M059J (cell line): Measurements from ENCODE around the gene ADGRD1. TPM values are rescaled to one million over a fixed set of nuclear protein-coding genes. Genes with fewer than 3 reads are reported as not detected.

Source experiments
- DNase-seq: peaks from one replicate; pipeline ENCODE4 v3.0.0-alpha.2; 2012; ENCODE audit warnings: low read depth
- total RNA-seq: library from RNA; depleted of rRNA; stranded (reverse); fragments of >200 nt; shearing (Covaris generic); gene quantifications from 2 replicates; pipeline ENCODE4 v1.2.3, GENCODE V29; 2014

Gene ADGRD1
- total RNA-seq, 1 experiment from 2014 or later: not detected

DNA sequence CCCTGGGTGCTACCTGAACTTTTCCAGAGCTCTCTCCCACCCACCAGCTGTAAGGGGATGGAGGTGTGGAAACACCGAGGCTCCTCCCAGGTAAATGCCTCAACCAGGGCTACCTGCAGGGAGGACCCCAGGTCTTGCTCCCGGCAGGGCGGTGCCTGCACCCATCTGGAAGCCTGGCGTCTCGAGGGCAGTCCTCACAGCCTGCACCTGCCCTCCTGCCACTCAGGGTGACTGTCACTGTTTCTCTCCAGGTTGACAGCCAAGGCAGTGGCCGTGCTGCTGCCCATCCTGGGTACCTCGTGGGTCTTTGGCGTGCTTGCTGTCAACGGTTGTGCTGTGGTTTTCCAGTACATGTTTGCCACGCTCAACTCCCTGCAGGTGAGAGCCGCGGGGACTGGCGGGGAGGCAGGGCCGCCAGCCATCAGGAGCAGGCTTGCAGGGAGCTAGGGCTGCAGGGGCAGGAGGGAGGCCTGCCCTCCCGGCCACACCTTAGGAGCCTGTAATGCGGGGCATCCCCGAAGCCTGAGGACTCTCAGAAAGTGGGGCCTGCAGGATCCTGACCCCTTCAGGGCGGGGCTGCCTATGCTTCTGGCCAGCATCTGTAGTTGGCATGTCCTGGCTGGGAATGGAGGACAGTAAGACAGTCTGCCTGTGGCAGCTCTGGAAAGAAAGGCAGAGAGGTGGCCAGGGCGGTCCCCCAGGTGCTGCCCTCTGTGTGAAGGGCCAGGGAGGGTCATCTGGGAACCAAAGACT, 182.3 kb downstream of the ADGRD1 start:
- DNase-seq: no peak

DNA sequence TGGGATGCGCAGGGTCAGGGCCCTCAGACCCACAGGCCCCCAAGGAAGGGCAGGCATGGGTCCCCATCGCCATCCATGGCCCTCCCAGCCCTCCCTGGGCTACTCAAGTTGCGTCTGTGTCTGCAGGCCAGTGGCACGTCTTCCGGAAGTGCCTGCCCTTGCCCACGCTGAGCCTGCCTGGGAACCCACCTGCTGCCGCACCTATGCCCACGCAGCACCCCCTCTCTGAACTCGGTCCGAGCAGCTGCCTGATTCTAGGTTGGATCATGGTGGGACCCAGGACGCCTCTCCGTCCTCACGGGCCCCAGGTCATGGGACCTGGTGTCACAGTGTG, 182.8 kb downstream of the ADGRD1 start:
- DNase-seq: no peak

DNA sequence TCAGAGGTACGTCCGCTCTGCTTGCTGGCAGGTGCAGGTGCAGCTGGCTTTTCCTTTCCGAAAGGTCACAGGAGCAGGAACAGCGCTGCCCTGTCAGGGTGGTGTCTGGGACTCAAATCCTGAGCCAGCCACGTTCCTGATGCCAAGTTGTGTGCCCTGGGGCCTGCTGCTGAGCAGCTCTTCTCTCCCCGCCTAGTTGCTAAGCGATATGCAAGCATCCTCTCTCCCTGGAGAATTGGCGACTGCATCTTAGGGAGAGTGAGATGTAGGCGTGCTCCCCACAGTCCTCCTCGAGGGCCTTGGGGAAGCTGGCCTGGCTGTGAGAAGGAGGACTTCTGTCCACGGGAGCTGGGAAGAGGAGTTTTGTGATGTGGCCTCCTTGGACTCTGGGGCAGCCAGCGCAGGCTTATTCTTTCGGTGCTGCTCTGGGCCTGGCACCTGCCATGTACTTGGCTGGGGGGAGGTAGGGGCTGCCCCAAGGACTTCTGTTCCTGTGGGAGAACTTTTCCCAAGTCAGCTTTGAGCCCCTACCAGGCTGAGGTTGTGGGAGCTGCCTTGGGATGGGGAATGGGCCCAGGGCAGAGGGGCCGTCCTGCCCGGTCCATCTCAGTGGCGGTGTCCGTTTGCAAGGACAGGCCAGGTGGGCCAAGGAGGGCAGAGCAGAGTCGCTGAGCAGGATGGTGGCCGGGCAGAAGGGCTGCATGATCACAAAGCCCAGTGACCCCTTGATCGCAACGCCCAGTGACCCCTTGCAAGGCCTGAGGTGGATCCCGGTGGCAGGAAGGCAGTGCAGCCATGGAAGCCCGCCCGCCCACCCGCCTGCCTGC, 183.5 kb downstream of the ADGRD1 start:
- no peak for DNase-seq

DNA sequence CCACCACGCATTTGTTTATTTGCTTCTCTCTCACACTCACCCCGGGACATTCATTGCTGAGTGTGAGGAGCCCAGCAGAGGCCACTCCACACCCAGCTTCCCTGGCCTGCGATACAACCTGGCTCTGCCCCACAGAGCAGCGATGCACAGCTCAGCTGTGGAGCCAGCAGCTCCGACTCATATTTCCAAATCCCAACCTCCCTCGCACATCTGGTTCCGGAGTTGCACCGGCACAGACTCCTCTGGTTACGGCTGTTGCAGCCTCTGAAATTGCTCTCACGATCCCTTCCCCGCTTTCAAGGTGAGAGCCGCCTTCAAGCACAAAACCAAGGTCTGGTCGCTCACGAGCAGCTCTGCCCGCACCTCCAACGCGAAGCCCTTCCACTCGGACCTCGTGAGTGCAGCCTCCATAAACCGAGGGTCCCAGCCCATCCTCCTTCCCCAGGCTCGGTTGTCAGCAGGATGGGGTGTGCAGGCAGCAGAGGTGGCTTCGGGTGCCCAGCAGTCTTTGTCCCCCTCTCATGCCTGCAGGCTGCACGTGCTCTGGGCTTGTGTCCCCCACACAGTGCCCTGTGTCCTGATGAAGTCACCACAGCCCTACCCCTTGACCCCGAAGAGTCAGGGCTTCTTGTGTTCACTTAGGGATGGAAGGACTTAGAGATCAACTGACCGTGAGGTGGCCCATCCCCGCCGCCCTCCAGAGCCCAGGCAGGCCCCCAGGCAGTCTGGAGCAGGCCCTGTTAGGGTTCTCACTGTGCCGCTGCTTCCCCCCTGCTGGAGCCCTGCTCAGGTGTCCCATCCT, 184.3 kb downstream of the ADGRD1 start:
- DNase-seq: no peak

DNA sequence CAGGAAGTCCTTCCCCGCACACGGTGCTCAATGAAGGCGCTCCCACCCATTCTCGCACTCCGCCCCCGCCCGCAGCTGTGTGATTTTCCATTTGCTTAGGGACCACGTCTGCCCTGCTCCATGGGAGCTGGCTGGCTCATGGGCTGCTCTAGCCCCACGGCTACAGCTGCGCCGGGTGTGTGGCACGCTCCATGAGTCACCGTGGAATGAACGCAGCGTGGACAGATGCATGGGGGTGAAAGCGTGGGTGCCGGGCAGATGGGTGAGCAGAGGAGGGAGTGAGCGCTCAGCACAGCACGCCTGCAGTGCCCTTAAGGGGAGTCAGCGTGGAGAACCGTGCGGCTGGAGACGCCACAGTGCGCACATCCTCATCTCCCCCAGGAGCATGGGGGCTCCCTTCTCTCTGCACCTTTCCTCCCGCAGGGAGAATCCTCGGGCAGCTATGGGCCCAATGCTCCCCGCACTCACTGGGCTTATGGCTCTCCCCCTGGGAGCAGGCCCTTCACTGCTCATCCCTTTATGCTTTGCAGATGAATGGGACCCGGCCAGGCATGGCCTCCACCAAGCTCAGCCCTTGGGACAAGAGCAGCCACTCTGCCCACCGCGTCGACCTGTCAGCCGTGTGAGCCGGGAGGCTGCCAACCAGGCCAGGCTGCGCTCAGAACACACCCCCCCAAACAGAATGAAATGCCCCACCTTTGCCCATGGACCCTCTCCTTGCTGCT, 185.1 kb downstream of the ADGRD1 start:
- no peak for DNase-seq

DNA sequence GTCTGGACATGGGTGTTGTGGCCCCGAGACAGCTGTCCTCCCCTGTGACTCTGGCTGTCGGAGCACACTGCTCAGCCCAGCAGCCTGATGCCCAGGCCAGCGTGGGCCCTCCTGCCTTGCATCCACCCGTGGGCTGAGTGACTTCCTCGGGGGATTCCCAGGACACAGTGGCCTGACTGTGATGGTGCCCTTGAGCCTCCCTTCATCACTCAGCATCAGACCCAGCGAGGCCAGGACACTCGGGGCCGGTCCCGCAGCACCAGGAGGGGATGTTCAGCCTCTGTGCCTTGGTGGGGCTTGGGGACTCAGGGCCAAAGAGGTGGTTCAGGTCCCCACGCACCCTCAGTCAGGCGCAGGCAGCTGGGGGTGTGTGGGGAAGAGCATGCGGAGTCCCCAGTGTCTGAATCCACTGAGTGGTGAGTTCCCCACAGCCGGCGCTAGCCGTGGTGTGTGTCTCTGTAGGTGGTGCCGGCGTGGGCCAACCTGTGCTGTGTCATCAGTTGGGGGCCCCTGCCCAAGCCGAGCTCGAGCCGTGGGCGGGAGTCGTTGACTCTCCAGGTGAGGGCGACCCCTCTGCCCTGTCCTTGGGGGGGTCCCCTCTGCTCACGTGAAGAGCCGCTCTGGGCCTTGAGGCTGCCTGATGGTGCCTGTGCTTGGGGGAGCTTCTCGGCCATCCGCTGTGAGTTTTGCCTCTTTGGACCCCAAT, 185.8 kb downstream of the ADGRD1 start:
- no peak for DNase-seq

DNA sequence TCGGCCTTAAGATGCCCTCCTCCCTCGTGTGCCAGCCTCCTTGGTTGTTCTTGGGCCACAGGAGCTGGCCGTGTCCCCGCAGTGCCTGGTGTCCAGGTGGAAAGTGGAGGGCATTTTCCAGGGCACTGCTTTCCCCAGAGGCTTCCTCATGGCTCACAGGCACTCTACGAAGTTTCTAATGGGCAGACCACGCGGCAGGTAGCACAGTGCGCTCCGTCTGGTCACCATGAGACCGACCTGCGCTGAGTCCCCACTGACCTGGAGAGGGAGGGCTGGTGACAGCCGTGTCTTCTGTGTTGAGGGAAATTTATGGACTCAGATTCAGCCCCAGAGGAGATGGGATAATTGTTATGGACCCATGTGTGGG, 186.3 kb downstream of the ADGRD1 start:
- DNase-seq: no peak

DNA sequence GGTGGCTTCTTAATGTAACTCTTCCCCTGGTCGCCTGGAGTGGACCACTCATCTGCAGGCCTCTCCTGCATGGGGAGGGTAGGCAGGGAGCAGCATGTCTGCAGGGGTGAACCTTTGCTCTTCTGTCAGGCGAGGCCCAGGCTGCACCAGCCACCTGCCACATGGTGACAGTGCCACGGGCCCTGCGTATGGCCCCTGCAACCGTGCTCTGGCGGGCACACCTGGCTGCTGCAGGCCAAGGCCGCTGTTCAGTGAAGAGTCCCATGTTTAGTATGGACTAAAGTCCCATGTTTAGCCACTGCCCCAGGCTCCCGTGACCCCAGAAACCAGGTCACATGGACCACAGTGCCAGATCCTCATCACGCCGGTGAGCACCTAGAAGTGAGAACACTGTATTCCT, 187.0 kb downstream of the ADGRD1 start:
- no peak for DNase-seq

DNA sequence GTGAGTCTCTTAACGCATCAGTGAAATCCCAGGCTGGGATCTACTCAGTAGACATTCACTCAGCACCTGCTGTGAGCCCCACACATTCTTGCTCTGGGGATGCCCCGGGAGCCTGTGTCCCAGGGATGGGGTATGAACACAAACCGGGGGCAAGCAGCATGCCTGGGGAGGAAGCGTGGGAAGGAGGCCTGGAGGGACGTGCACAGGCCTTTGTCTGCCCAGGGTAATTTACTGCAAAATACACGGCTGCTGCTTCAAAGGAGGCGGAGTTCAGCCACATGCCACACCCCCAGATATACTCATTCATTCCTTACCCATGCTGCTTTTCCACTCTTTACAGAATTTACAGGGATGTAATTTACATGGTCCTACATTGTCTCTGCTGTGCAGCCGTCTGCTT, 187.8 kb downstream of the ADGRD1 start:
- no peak for DNase-seq

DNA sequence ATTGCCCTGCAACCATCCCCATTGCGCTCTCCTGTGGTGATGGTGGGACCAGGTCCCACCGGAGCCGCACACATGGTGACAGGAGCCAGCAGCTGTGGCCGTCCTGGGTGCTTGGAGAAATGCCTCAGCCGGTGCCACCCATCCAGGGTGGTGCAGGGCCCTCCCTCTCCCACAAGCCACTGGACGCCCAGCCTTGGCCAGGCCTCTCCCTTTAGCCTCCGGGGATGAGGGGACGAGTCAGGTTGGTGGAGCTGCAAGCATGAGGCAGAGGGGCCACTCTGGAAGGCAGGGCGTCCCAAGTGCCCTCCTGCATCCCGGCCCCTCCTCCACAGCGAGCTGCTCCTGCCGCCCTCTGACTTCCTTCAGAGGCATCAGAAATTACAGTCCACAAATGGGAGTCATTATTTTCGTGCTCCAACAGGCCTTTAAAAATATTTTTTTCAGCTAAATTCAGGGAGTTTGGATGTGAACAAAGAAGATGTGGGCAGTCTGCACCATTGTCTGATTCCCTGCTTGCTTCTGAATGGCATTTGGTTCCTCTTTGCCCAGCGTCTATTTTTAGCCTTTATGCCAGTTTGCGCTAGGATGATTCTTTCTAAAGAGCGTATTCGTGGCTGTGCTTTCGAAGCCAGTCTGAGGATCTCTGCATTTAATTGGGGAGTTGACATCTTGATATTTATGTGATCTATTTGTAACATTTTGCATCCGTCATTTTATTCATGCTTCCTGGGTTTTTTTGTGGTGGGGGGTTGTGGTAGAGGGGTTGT, 189.4 kb downstream of the ADGRD1 start:
- no peak for DNase-seq

DNA sequence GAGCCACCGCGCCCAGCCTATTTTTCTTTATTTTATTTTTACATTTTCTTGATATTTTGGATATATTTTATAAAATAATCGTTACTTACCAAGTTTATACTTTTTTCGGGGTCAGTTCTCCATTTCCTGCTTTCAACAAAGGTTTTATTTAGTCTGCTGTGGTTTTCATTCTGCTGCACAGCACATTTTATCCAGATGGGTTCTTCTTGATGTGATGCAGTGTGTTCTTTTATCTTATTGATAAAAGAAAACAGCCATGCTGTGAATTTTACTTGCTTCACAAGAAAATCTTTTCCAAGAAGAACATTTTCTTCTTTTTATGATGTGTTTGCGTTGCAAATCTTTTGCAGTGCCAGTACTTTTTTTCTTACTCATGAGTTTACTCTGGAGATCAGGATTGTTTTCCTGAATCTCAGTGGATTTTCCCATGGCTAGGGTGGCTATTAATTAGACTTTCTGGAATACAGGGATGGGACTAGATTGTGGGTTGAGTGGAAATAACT, 192.5 kb downstream of the ADGRD1 start:
- DNase-seq: no peak

DNA sequence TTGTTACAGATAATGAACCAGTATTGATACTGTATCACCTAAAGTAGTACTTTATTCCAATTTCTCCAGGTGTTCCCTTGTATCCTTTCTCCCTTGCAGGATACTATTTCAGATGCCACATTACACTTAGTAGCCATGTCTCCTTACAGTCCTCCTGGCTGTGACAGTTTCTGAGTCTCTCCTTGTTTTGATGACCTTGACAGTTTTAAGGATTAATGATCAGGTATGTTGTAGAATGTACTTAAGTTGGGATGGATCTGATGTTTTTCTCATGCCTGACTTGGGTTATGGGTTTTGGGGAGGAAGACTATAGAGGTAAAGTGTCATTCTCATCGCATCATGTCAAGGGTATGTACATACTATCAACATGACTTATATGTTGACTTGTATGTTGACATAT, 193.6 kb downstream of the ADGRD1 start:
- DNase-seq: no peak

DNA sequence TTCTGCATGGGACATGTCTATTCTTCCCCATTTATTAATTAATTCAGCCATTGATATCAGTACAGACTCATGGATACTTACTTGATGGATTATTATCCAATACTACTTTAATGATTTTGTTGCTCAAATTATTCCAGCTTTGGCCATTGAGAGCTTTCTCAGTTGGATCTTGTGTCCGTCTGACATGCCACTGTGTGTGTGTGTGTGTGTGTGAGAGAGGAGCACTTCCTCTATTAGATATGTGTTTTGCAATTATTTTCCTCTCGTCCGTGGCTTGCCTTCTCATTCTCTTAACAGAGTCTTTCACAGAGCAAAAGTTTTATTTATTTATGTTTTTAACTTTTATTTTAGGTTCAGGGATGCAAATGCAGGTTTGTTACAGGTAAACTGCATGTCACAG, 194.2 kb downstream of the ADGRD1 start:
- DNase-seq: no peak

DNA sequence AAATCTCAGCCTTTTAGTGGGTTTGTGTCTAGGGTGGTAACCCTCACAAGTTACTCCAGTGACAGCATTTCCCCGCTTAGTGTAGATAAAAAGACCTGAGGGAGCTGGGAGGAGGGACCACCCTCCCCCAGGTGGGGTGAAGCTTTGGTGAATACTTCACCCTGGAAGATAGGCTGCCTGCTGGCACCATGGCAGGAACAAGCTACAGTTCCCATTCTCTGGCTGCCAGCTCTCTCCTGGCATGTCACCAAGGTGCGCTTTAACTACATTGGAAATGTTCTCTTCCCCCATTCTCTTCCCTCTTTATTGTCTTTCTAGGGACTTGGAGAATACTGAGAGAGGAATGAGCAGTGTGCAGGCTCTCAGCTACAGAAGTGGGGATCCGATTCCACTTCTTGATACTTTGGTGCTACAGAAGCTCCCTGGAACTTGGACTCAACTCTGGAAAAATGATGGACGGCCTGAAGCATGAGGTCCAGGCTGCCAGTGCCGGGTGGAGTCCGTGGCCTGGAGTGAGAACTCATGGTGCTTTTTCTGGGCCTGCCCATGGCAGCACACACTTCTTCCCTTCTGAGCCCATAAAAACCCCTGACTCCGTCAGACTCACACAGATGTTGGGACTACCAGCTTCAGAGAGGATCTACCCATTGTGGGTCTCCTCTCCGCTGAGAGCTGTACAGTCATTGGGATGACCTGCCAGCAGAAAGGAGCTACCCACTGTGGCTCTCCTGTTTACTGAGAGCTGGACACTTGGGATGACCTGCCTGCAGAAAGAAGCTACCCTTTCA, 198.0 kb downstream of the ADGRD1 start:
- DNase-seq: no peak

DNA sequence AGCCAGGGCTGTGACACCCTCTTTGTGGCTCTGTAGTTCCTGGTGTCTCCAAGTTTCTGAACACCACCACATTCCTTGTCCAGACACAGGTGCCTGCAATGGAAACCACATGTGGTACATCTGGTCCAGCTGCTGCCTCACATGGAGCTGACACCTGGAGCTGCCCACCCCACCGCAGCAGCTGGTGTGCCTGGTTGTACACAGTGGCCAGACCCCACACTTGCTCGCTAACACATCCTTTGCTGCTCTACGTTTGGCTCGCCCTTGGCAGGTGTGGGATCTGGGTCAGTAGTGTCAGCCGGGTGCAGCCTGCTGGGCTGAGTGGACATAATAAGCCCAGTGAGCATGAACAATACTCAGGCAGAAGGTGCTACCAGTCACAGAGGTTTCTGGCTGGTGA, 198.9 kb downstream of the ADGRD1 start:
- no peak for DNase-seq

DNA sequence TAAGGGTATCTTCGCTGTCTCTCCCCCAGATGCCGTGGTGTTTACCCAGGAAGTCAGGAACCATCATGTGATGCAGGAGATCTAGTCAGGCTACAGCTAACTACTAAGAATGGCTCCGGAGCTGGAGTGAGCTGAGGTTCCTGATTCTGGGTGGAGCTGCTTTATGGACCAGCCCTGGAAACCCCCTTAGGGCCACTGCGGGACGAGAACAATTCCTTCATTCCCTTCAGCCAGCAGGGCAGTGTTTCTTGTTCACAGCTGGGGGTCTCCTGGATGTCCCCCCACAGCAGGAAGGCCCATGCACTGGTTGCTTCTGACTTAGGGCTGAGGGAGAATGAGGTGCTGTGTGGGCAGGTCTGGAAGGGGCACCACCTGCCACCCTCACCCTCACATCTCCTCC, 199.3 kb downstream of the ADGRD1 start:
- no peak for DNase-seq

DNA sequence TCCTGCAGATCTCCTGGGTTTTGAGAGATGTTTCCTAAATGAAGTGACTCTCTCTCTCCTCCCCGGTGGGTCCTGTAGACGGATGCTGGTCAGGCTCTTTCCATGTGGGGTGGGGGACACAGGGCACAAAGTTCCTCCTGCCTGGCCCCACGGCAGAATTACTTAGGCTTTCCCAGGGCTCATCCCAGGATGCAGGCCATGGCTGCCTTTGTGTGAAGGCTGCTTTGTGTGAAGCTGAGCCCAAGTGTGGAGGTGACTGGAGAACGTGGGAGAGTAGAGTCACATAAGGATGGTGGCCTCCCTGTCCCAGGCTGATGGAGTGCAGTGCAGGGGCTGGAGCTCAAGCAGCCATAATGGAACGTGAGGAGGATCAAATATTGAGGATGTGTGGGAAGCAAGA, 200.2 kb downstream of the ADGRD1 start:
- DNase-seq: no peak

DNA sequence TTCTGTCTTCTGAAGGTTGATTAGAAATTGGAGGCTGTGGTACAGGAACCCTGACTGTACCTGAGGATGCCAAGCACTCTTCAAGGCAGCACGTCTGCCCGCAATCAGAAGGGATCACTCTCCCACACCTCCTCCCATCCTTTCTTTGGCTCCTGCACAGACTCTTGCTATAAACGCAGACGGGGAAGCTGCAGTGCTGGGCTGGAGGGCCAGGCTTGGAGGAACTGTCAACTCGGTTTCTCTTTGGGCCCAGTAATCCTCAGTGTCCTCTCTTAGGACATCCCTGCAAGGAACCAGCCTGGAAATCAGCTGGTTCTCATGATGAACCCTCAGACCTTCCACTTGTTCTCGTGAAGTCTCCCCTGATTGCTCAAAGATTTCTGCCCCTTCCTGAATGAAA, 201.4 kb downstream of the ADGRD1 start:
- DNase-seq: no peak

DNA sequence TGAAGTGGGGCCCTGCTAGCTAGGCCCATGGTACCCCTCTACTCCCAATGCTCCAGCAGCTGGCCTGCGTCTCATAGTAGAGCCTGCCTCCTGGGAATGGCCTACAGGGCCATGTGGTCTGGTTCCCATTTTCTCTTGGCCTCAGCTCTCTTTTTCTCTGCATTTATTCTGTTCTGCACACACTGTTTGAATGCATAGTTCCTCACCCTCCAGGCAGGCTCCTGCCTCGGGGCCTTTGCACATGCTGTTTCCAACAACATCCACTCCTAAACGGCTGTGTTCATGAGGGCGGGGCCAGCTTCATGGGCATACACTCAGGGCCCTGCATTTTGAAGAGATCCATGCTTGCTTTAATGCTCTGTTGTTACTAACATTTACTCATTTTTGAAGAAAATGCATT, 204.0 kb downstream of the ADGRD1 start:
- DNase-seq: no peak

DNA sequence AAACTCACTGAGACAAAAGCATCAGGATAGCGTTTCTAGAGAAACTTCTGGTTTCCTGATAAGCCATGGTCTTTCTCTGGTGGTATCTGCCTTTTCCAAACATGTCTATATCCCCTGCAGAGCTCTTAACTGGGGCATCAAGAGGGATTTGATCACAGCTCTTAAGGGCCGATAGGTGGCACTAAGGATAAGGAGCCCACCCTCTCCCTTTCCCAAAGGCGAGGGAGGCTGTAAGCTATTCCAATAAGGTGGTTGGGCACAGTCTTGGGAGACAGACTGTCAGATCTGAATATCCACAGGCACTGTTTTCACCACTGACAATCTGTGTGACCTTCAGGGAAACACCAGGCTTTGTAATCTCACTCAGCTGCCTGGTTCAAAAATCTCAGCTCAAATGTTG, 206.0 kb downstream of the ADGRD1 start:
- DNase-seq: no peak
